Parathyroid adenoma (tissue), 2 donors: ENCODE data around the gene NHERF2.
A peak's percentile ranks its signal among the peaks of the same experiment; 100 is the strongest.

Source experiments
- H2AFZ ChIP-seq: fragments of 300-600 bp; sonication (generic); one replicate; pipeline ENCODE4 v1.7.0; 2017; ENCODE audit warnings: antibody characterized with exemption, mild to moderate bottlenecking
- H3K27ac ChIP-seq: fragments of 300-600 bp; sonication (generic); one replicate; pipeline ENCODE4 v1.7.0; 2017
- H3K27me3 ChIP-seq: fragments of 300-600 bp; sonication (generic); one replicate; pipeline ENCODE4 v1.7.0; 2017; ENCODE audit warnings: low read length; ENCODE audit not compliant: control insufficient read depth, insufficient read depth
- H3K36me3 ChIP-seq: fragments of 300-600 bp; sonication (generic); one replicate; pipeline ENCODE4 v1.7.0; 2017; ENCODE audit warnings: low read length; ENCODE audit not compliant: control insufficient read depth, insufficient read depth
- H3K4me1 ChIP-seq: fragments of 300-600 bp; sonication (generic); one replicate; pipeline ENCODE4 v1.7.0; 2017; ENCODE audit warnings: control low read depth
- H3K4me2 ChIP-seq: fragments of 300-600 bp; sonication (generic); one replicate; pipeline ENCODE4 v1.7.0; 2017; ENCODE audit warnings: low read length
- H3K4me3 ChIP-seq: fragments of 300-600 bp; sonication (generic); one replicate; pipeline ENCODE4 v1.7.0; 2017; ENCODE audit warnings: low read depth, low read length
- H3K79me2 ChIP-seq: fragments of 300-600 bp; sonication (generic); one replicate; pipeline ENCODE4 v1.7.0; 2017; ENCODE audit warnings: control low read depth
- H3K9ac ChIP-seq: fragments of 300-600 bp; sonication (generic); one replicate; pipeline ENCODE4 v1.7.0; 2017; ENCODE audit warnings: mild to moderate bottlenecking
- H3K9me3 ChIP-seq: fragments of 300-600 bp; sonication (generic); one replicate; pipeline ENCODE4 v1.7.0; 2017; ENCODE audit warnings: low read length; ENCODE audit not compliant: control insufficient read depth
- TF ChIP-seq, protein P1 (sequence below): fragments of 300-600 bp; sonication (generic); IDR thresholded peaks from one replicate; pipeline ENCODE4 v1.7.0; 2017; ENCODE audit warnings: antibody characterized with exemption, mild to moderate bottlenecking
- donor health status: primary hyperparathyroidism.

The NHERF2 gene

DNA sequence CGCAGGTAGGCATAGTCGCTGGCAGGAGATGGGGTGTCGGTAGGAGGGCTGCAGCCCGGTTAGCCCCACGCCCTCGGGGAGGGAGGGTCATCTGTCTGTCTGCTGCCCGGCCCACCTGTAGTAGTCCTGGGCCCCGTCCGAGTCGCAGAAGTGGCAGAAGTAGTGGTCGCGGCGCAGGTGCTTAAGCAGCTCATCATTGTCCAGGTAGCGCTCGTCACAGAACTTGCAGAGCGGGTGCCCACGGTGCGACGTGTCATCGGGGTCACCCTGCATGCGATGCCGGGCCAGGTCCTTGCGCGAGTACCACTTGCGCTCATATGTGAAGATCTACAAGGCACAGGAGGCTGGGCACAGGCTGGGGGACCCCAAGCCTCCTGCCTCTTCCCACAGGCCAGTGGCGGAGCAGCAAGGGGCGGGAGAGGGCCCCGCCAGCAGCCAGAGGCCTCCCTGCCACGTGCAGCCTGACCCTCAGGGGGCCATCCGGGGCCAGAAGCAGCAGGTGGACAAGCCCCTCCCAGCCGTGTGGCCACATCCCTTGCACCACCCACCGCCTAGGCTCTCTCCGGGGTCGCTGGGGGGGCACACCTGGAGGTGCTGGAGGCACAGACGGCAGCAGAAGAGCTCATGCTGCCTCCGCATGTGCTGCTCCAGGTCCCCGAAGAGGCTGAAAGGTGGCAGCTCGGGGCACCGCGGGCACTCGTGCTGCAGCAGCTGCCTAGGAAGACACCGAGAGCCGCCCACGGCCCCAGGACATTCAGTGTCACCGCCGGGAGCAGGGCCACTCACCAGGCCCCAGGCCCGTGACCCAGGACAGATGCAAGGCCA lies 24.1 kb upstream of the NHERF2 start:
- H3K27ac ChIP-seq = no peak overlapping the region

GRCh38 chr16:2003231-2003826 lies 23.4 kb upstream of the NHERF2 start:
- H3K9me3 ChIP-seq = no peaks in the 10 kb centered on the region
- peaks cover 4% of the 10 kb centered on the region for H3K4me1 ChIP-seq
- H3K4me3 ChIP-seq = no peak overlapping the region
- no peaks in the 10 kb centered on the region for H3K36me3 ChIP-seq
- TF ChIP-seq, protein P1, sequence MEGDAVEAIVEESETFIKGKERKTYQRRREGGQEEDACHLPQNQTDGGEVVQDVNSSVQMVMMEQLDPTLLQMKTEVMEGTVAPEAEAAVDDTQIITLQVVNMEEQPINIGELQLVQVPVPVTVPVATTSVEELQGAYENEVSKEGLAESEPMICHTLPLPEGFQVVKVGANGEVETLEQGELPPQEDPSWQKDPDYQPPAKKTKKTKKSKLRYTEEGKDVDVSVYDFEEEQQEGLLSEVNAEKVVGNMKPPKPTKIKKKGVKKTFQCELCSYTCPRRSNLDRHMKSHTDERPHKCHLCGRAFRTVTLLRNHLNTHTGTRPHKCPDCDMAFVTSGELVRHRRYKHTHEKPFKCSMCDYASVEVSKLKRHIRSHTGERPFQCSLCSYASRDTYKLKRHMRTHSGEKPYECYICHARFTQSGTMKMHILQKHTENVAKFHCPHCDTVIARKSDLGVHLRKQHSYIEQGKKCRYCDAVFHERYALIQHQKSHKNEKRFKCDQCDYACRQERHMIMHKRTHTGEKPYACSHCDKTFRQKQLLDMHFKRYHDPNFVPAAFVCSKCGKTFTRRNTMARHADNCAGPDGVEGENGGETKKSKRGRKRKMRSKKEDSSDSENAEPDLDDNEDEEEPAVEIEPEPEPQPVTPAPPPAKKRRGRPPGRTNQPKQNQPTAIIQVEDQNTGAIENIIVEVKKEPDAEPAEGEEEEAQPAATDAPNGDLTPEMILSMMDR = no peak
- H3K4me2 ChIP-seq = no peak overlapping the region
- no peak overlapping the region for H3K27ac ChIP-seq
- H3K79me2 ChIP-seq = peaks cover 53% of the 10 kb centered on the region
- H3K27me3 ChIP-seq = no peaks in the 10 kb centered on the region
- H3K9ac ChIP-seq = no peak overlapping the region
- no peak overlapping the region for H2AFZ ChIP-seq

More for the DNA sequence above, 24.1 kb upstream of the NHERF2 start:
- Histone ChIP-seq H3K4me3 (no peak overlapping the region), H3K9me3 (no peaks in the 10 kb centered on the region), H3K4me1 (no peaks in the 10 kb centered on the region), H2AFZ (no peak overlapping the region), H3K36me3 (no peaks in the 10 kb centered on the region), H3K27me3 (no peaks in the 10 kb centered on the region), H3K4me2 (no peak overlapping the region), H3K79me2 (peaks cover 46% of the 10 kb centered on the region), H3K9ac (no peak overlapping the region)
- TF ChIP-seq, protein P1 = no peak

DNA sequence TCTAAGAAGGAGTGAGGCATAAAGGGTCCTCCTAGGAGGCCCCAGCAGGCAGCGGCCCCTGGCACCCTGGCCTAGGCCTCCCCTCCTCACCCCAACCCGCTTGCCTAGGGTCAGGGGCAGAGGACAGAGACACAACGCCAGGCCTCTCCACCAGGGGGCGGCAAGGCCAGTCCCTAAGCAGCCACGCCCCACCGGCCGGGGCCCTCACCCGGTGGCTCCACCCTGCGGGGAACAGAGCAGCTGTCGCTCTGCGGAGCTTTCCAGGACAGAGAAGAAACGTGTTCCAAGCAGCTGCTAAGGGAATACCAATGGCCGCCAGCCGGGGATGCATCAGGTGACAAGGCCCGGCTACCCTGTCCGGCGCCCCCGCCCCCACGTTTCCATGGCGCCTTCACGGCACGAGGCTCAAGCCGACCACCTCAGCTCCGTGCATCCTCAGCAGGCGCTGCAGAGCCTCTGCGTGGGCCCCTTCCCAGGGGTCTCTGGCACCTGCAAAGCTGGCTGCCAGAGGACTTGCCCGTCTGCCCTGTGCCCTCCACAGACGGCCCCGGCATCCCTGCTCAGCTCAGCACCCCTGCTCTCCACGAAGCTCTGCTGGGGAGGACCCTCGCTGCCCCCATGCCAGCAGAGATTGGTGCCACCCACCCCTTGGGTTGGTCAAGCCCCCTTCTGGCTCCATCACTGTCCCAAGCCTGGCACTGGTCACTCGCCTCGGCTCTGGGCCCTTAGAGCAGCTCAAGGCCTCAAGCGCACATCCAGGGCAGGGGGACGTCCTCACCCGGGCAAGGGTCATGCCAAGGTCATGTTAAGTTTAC lies 22.7 kb upstream of the NHERF2 start:
- Histone ChIP-seq H3K4me2 (peak overlapping the region; percentile 27), H3K4me3 (no peak overlapping the region), H3K9me3 (no peaks in the 10 kb centered on the region), H3K9ac (no peak overlapping the region), H3K27ac (no peak overlapping the region), H3K4me1 (peaks cover 4% of the 10 kb centered on the region), H2AFZ (no peak overlapping the region), H3K36me3 (no peaks in the 10 kb centered on the region), H3K27me3 (no peaks in the 10 kb centered on the region), H3K79me2 (peaks cover 53% of the 10 kb centered on the region)
- TF ChIP-seq, protein P1 = peak; percentile 92

DNA sequence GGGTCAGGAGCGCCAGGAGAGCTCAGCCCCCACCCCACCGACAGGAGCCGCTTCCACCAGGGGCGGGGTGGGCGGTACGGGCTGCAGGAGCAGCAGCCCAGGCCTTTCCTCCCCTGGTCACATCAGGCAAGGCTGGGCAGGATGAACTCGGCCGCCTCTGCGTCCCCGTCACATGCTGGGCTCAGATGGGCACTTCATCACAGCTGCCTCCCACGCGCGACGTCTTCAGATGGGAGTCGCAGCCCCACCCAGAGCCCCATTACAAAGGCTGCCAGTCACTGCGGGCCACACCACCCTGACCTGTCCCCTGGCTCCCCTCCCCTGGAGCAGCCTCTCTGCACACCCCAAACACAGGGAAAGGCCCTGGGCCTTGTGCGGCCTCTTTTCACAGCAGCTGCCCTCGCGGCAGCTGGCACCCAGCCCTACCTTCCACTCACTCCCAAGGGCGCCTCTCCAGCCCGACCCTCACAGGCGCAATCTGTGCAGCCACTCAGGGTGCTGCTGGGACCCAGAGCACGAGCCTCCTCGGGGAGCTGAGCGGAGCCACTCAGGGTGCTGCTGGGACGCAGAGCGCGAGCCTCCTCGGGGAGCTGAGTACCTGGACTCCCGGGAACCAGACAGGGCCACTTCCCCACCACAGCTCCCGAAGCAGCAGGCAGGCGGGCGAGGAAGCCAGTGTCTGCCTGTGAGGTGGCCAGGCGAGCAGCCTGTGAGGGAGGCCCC lies 21.7 kb upstream of the NHERF2 start:
- Histone ChIP-seq H3K9me3 (no peaks in the 10 kb centered on the region), H3K36me3 (no peaks in the 10 kb centered on the region), H3K27ac (no peak overlapping the region), H3K4me2 (no peak overlapping the region), H3K27me3 (no peaks in the 10 kb centered on the region), H3K79me2 (peaks cover 53% of the 10 kb centered on the region), H2AFZ (no peak overlapping the region), H3K4me1 (peaks cover 4% of the 10 kb centered on the region), H3K4me3 (no peak overlapping the region), H3K9ac (no peak overlapping the region)
- TF ChIP-seq, protein P1 = no peak
